ENCODE measurements around the gene SMYD3. TPM values are rescaled to one million over a fixed set of nuclear protein-coding genes. Genes with fewer than 3 reads are reported as not detected.

Gene SMYD3
- total and polyA plus RNA-seq, 10 of the 15 experiments (the other 5 are each of a cell fraction or from before 2014, with no cell fraction given): 18.3 to 54.0 (median 24.8) TPM

DNA sequence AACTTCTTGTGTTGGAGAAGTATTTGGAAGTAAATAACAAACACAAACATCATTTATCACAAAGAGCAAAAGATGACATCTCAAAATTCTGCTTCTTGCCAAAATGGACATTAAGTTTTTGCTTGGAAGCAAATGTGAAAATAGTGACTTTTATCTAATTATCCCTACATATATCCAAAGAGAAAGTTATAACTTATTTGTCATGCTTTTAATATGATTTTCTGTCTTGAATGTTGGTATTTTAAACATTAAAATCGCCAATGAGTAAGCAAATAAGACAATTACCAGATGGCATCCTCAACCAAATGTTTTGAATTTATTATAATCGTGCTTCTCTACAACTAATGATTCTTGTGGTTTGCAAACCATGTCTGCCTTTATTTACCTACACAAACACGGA lies 758.0 kb downstream of the SMYD3 start:
- ChIA-PET POLR2A (no interaction called here), SMC1A (ENCODE audit: uncharacterized antibody, unreplicated experiment) (interaction anchor here (0.6 kb wide), 1 partner anchor 139 kb away, joined by 3 read pairs; no protein-coding TSS in a partner anchor), CTCF (no interaction called here), RAD21 (ENCODE audit: unreplicated experiment) (no interaction called here)
- DNase-seq (ENCODE audit: low read depth, low spot score) (no peak), ATAC-seq (no peak), FAIRE-seq (no peak)
- no peak overlapping the region for H3K4me3 ChIP-seq
- no peak overlapping the region for H2AFZ ChIP-seq (ENCODE audit: control insufficient read depth, low read depth, low read length)
- no TSS peak for BruUV-seq (replicated peaks)
- 93% methylated on average over 3 of the region's 3 CpGs for WGBS (ENCODE audit: insufficient coverage, insufficient replicate concordance, low lambda C conversion rate, missing lambda C conversion rate)
- H3K27ac ChIP-seq (ENCODE audit: control insufficient read depth, insufficient read depth): no peak overlapping the region
- no peaks in the 10 kb centered on the region for H3K27me3 ChIP-seq (replicated peaks in 1 of 2; ENCODE audit: control insufficient read depth in 2 of 2, insufficient read depth in 2 of 2, low read length in 1 of 2)
- in situ Hi-C loops (cut with MboI): no loop called here
- no peaks in the 10 kb centered on the region for H3K9me3 ChIP-seq (replicated peaks; ENCODE audit: control insufficient read depth, insufficient read depth, low read length)
- no peaks in the 10 kb centered on the region for H3K4me1 ChIP-seq (ENCODE audit: control insufficient read depth, insufficient read depth, low read length)
- intact Hi-C loops (cut with micrococcal nuclease; ENCODE audit: unreplicated experiment): loop anchor here (10.0 kb wide), 1 partner anchor 56 kb away; no protein-coding TSS in a partner anchor
- H4K20me1 ChIP-seq (ENCODE audit: control insufficient read depth, insufficient read depth): no peaks in the 10 kb centered on the region
- no peaks in the 10 kb centered on the region for H3K36me3 ChIP-seq (ENCODE audit: control insufficient read depth in 2 of 2, insufficient read depth in 2 of 2, low read length in 1 of 2)
- no peaks in the 10 kb centered on the region for H3K79me2 ChIP-seq (ENCODE audit: control insufficient read depth, insufficient read depth, low read length)
- H3K4me2 ChIP-seq (ENCODE audit: control insufficient read depth, insufficient read depth): no peak overlapping the region
- no peak overlapping the region for H3K9ac ChIP-seq (ENCODE audit: control insufficient read depth, insufficient read depth, low read length)
- TF ChIP-seq, protein P1, sequence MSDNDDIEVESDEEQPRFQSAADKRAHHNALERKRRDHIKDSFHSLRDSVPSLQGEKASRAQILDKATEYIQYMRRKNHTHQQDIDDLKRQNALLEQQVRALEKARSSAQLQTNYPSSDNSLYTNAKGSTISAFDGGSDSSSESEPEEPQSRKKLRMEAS (IDR thresholded peaks at IDR 0.05; ENCODE audit: low read depth, low read length): no peak
- TF ChIP-seq, protein P2, sequence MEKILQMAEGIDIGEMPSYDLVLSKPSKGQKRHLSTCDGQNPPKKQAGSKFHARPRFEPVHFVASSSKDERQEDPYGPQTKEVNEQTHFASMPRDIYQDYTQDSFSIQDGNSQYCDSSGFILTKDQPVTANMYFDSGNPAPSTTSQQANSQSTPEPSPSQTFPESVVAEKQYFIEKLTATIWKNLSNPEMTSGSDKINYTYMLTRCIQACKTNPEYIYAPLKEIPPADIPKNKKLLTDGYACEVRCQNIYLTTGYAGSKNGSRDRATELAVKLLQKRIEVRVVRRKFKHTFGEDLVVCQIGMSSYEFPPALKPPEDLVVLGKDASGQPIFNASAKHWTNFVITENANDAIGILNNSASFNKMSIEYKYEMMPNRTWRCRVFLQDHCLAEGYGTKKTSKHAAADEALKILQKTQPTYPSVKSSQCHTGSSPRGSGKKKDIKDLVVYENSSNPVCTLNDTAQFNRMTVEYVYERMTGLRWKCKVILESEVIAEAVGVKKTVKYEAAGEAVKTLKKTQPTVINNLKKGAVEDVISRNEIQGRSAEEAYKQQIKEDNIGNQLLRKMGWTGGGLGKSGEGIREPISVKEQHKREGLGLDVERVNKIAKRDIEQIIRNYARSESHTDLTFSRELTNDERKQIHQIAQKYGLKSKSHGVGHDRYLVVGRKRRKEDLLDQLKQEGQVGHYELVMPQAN (conservative IDR thresholded peaks at IDR 0.05): no peak
- TF ChIP-seq MYB (IDR thresholded peaks at IDR 0.05; ENCODE audit: borderline replicate concordance, low read depth, low read length) (no peak), SMARCA5 (IDR thresholded peaks at IDR 0.05) (no peak), TCF3 (IDR thresholded peaks at IDR 0.05; ENCODE audit: borderline replicate concordance, insufficient read depth, low read depth, low read length) (no peak), NFYB (IDR thresholded peaks at IDR 0.05; ENCODE audit: insufficient read depth, low read depth, low read length) (no peak), MTA3 (IDR thresholded peaks at IDR 0.05; ENCODE audit: borderline replicate concordance, low read length) (no peak), SIN3A (IDR thresholded peaks at IDR 0.05; ENCODE audit: low read depth, low read length) (no peak), MEF2B (IDR thresholded peaks at IDR 0.05; ENCODE audit: partially characterized antibody, poor library complexity, severe bottlenecking) (no peak)
- TF ChIP-seq, protein P3, sequence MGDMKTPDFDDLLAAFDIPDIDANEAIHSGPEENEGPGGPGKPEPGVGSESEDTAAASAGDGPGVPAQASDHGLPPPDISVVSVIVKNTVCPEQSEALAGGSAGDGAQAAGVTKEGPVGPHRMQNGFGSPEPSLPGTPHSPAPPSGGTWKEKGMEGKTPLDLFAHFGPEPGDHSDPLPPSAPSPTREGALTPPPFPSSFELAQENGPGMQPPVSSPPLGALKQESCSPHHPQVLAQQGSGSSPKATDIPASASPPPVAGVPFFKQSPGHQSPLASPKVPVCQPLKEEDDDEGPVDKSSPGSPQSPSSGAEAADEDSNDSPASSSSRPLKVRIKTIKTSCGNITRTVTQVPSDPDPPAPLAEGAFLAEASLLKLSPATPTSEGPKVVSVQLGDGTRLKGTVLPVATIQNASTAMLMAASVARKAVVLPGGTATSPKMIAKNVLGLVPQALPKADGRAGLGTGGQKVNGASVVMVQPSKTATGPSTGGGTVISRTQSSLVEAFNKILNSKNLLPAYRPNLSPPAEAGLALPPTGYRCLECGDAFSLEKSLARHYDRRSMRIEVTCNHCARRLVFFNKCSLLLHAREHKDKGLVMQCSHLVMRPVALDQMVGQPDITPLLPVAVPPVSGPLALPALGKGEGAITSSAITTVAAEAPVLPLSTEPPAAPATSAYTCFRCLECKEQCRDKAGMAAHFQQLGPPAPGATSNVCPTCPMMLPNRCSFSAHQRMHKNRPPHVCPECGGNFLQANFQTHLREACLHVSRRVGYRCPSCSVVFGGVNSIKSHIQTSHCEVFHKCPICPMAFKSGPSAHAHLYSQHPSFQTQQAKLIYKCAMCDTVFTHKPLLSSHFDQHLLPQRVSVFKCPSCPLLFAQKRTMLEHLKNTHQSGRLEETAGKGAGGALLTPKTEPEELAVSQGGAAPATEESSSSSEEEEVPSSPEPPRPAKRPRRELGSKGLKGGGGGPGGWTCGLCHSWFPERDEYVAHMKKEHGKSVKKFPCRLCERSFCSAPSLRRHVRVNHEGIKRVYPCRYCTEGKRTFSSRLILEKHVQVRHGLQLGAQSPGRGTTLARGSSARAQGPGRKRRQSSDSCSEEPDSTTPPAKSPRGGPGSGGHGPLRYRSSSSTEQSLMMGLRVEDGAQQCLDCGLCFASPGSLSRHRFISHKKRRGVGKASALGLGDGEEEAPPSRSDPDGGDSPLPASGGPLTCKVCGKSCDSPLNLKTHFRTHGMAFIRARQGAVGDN (IDR thresholded peaks at IDR 0.05): no peak
- TF ChIP-seq, protein P4, sequence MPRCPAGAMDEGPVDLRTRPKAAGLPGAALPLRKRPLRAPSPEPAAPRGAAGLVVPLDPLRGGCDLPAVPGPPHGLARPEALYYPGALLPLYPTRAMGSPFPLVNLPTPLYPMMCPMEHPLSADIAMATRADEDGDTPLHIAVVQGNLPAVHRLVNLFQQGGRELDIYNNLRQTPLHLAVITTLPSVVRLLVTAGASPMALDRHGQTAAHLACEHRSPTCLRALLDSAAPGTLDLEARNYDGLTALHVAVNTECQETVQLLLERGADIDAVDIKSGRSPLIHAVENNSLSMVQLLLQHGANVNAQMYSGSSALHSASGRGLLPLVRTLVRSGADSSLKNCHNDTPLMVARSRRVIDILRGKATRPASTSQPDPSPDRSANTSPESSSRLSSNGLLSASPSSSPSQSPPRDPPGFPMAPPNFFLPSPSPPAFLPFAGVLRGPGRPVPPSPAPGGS (IDR thresholded peaks at IDR 0.05; ENCODE audit: borderline replicate concordance, insufficient read depth, low read depth, low read length, poor library complexity, severe bottlenecking): no peak
- TF ChIP-seq, protein P5, sequence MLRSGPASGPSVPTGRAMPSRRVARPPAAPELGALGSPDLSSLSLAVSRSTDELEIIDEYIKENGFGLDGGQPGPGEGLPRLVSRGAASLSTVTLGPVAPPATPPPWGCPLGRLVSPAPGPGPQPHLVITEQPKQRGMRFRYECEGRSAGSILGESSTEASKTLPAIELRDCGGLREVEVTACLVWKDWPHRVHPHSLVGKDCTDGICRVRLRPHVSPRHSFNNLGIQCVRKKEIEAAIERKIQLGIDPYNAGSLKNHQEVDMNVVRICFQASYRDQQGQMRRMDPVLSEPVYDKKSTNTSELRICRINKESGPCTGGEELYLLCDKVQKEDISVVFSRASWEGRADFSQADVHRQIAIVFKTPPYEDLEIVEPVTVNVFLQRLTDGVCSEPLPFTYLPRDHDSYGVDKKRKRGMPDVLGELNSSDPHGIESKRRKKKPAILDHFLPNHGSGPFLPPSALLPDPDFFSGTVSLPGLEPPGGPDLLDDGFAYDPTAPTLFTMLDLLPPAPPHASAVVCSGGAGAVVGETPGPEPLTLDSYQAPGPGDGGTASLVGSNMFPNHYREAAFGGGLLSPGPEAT (IDR thresholded peaks at IDR 0.05; ENCODE audit: low read depth): no peak
